Heart right ventricle (tissue), 16 donors: ENCODE results near the gene SLC25A6. TPM values are rescaled to one million over a fixed set of nuclear protein-coding genes. Genes with fewer than 3 reads are reported as not detected.

ENCODE experiments used
- ATAC-seq, 8 donors: fragments of 200-7000 bp; cut with Tn5 transposase; one replicate each; pipeline ENCODE4 v1.9.1; 2020; ENCODE audit warnings: mild to moderate bottlenecking in 8 of 8, moderate library complexity in 8 of 8, moderate number of reproducible peaks in 1 of 8
- DNase-seq, 2 donors: peaks; one replicate each; pipeline ENCODE4 v3.0.0-alpha.2; 2020
- H3K27ac ChIP-seq, 10 donors: fragments of 200-600 bp; sonication (generic) in 2 of 10; one replicate each; pipeline versions ENCODE4 v1.5.0 to v1.8.0; 2020 to 2022; ENCODE audit warnings: mild to moderate bottlenecking in 3 of 10
- H3K27me3 ChIP-seq, 7 donors: fragments of 200-600 bp; one replicate each; pipeline ENCODE4 v1.8.0; 2021 to 2022; ENCODE audit warnings: mild to moderate bottlenecking in 2 of 7
- H3K36me3 ChIP-seq, 9 donors: fragments of 200-600 bp; sonication (generic) in 1 of 9; one replicate each; pipeline versions ENCODE4 v1.5.0 to v1.8.0; 2020 to 2022; ENCODE audit warnings: mild to moderate bottlenecking in 2 of 9
- H3K4me1 ChIP-seq, 9 donors: fragments of 200-600 bp; sonication (generic) in 1 of 9; one replicate each; pipeline versions ENCODE4 v1.5.0 to v1.8.0; 2020 to 2022; ENCODE audit warnings: mild to moderate bottlenecking in 4 of 9
- H3K4me3 ChIP-seq, 10 donors: fragments of 200-600 bp; sonication (generic) in 2 of 10; one replicate each; pipeline versions ENCODE4 v1.5.0 to v1.8.0; 2020 to 2022; ENCODE audit warnings: mild to moderate bottlenecking in 7 of 10, moderate library complexity in 2 of 10
- H3K9me3 ChIP-seq, 11 donors: fragments of 200-600 bp in 10 of 11; sonication (generic) in 2 of 11; one replicate each; pipeline versions ENCODE4 v1.5.0 to v1.8.0; 2013 to 2022; ENCODE audit warnings: mild to moderate bottlenecking in 2 of 11, control low read depth in 1 of 11, moderate library complexity in 1 of 11
- CTCF ChIP-seq, 9 donors: fragments of 200-600 bp; sonication (generic) in 2 of 9; IDR thresholded peaks; one replicate each; pipeline versions ENCODE4 v1.5.0 to v1.8.0; 2021 to 2022; ENCODE audit warnings: antibody characterized with exemption in 9 of 9, mild to moderate bottlenecking in 5 of 9, moderate library complexity in 1 of 9
- WGBS, 2 donors: extraction: QIAGEN DNeasy Blood & Tissue Kit; methylation state at CpG; one replicate each; pipeline ENCODE4 v1.1.7; 2013; ENCODE audit warnings: inconsistent platforms in 1 of 2; 5-methylcytosine and 5-hydroxymethylcytosine counted together
- intact Hi-C, 10 donors: fragments of 100-400 bp; cut with DNase I; formaldehyde crosslinking; loops; one replicate each; pipeline versions ENCODE4 v1.11.1 to v1.14.2; 2022
- polyA plus RNA-seq, 2 donors: library from polyadenylated mRNA; stranded (reverse); fragments of 200-250 nt; gene quantifications; one replicate each; pipeline ENCODE4 v1.2.3, GENCODE V29; 2013
- total RNA-seq, 10 donors: library from RNA; stranded (reverse); fragmentation: NEBNext Ultra II Directional in 3 of 10; extraction: Animal tissue kit (Norgen Biotek cat#: 25700) in 3 of 10; gene quantifications; one replicate each; pipeline versions ENCODE4 v1.2.1 to v1.2.4, GENCODE V29; 2021 to 2023
- donor health status: Arrhythmogenic right ventricular cardiomyopathy.
- donor health status: ischemic (EF 13 %, LVEDD 7.1; RV severe dilation, severe dysfunction).
- donor health status: healthy with polysubstance abuse.
- donor health status: DM: no; HTN: yes; CAD: no.
- donor health status: DM: no; HTN: no; CAD: no.
- donor health status: ischemic (EF 25% LVEDD 6.9; RV normal size, moderate dysfunction).
- donor health status: ischemic (EF 25% LVEDD 5.7; RV mildly dilated, moderate dysfunction).
- donor health status: healthy.
- donor health status: DM: yes; HTN: yes; CAD: no.
- donor health status: Ischemic cardiomyopathy.
- donor health status: ischemic (EF 35%, LVEDD 5.7; RV mildly dilated, moderate dysfunction).
- donor health status: nonischemic (EF 11% LVEDD 7.7; RV severe dilation, severe dysfunction).
- donor health status: DM: yes; HTN: yes; CAD: no.
- donor health status: PGD.
- donor health status: ischemic (EF 29% LVEDD 5.4; RV normal size, mild dysfunction).
- donor health status: nonischemic (EF 23%, LVEDD 6.1; RV moderate dilation, normal function).

SLC25A6 gene
- total and polyA plus RNA-seq, 12 donors: 74.8 to 272 (median 141) TPM

- H3K27me3 ChIP-seq: no peaks in the 10 kb centered on the region
- peaks cover 5 to 93% (median 55%) of the 10 kb centered on the region in 9 donors for H3K36me3 ChIP-seq
- ATAC-seq: no peak
- no peaks in the 10 kb centered on the region for H3K9me3 ChIP-seq
- no peak for TF ChIP-seq CTCF (IDR thresholded peaks at IDR 0.05)
- DNase-seq: no peak
- no peak overlapping the region for H3K27ac ChIP-seq
- peaks cover 18 to 48% (median 33%) of the 10 kb centered on the region in 9 donors for H3K4me1 ChIP-seq
- WGBS, 2 donors: 93% methylated on average over 41 of the region's 41 CpGs
- no peak overlapping the region for H3K4me3 ChIP-seq
- intact Hi-C loops: no loop called here
Measured at GRCh38 chrX:1386338-1387127, 5.4 kb downstream of the SLC25A6 start.

- 90 to 92% methylated on average over 36 of the region's 36 CpGs for WGBS, 2 donors
- Histone ChIP-seq H3K9me3 (no peaks in the 10 kb centered on the region), H3K27me3 (no peaks in the 10 kb centered on the region), H3K4me3 (no peak overlapping the region), H3K4me1 (peaks cover 18 to 40% (median 29%) of the 10 kb centered on the region in 9 donors), H3K27ac (no peak overlapping the region), H3K36me3 (peaks cover 5 to 93% (median 55%) of the 10 kb centered on the region in 9 donors)
- no peak for DNase-seq
- no peak for TF ChIP-seq CTCF (IDR thresholded peaks at IDR 0.05)
- peak in 3 of 8 donors; percentile 1 to 3 (median 1) for ATAC-seq
- intact Hi-C loops: no loop called here
Measured at GRCh38 chrX:1385253-1386223, 6.4 kb downstream of the SLC25A6 start.

GRCh38 chrX:1384658-1385252 lies 7.2 kb downstream of the SLC25A6 start:
- no peak overlapping the region for H3K27ac ChIP-seq
- H3K9me3 ChIP-seq: no peaks in the 10 kb centered on the region
- peaks cover 10 to 33% (median 21%) of the 10 kb centered on the region in 9 donors for H3K4me1 ChIP-seq
- H3K36me3 ChIP-seq: peaks cover 5 to 85% (median 50%) of the 10 kb centered on the region in 9 donors
- intact Hi-C loops: no loop called here
- no peak for TF ChIP-seq CTCF (IDR thresholded peaks at IDR 0.05)
- DNase-seq (no peak), ATAC-seq (peak in 3 of 8 donors; percentile 1 to 7 (median 4))
- no peak overlapping the region for H3K4me3 ChIP-seq
- H3K27me3 ChIP-seq: no peaks in the 10 kb centered on the region
- 89 to 90% methylated on average over 18 of the region's 18 CpGs for WGBS, 2 donors
